IPS-18a (cell line): ENCODE results near the gene MRPL11.
"Not testable (repeated sequence)": the region's sequence is repeated elsewhere in the genome, so short reads cannot be mapped to it uniquely, and the experiment has no call there.

Experiments used
- H3K27ac ChIP-seq: one replicate; pipeline ENCODE4 v1.5.1; 2013; ENCODE audit warnings: low read length
- H3K27me3 ChIP-seq: one replicate; pipeline ENCODE4 v1.6.1; 2013; ENCODE audit warnings: mild to moderate bottlenecking, low read length; ENCODE audit not compliant: control insufficient read depth, insufficient read depth
- H3K36me3 ChIP-seq: one replicate; pipeline ENCODE4 v1.6.1; 2013; ENCODE audit warnings: low read depth, low read length; ENCODE audit not compliant: control insufficient read depth
- H3K4me1 ChIP-seq: one replicate; pipeline ENCODE4 v1.6.1; 2013; ENCODE audit warnings: low read depth, low read length; ENCODE audit not compliant: control insufficient read depth
- H3K4me3 ChIP-seq: one replicate; pipeline ENCODE4 v1.5.1; 2013; ENCODE audit warnings: low read length
- H3K9ac ChIP-seq: one replicate; pipeline ENCODE4 v1.6.1; 2013; ENCODE audit warnings: mild to moderate bottlenecking, low read length, moderate library complexity
- H3K9me3 ChIP-seq: one replicate; pipeline ENCODE4 v1.6.1; 2013; ENCODE audit warnings: low read depth, low read length; ENCODE audit not compliant: control insufficient read depth

Gene MRPL11

GRCh38 chr11:66465373-66466224 is 27.0 kb upstream of the MRPL11 start:
- no peaks in the 10 kb centered on the region for H3K9me3 ChIP-seq
- H3K27ac ChIP-seq, result peak overlapping the region; percentile 18
- peaks cover 4% of the 10 kb centered on the region for H3K27me3 ChIP-seq
- H3K4me3 ChIP-seq, result peak overlapping the region; percentile 82
- H3K36me3 ChIP-seq, result no peaks in the 10 kb centered on the region
- H3K4me1 ChIP-seq, result peaks cover 18% of the 10 kb centered on the region
- peak overlapping the region; percentile 47 for H3K9ac ChIP-seq

- Histone ChIP-seq H3K4me3 (no peak overlapping the region), H3K27me3 (peaks cover 4% of the 10 kb centered on the region), H3K36me3 (no peaks in the 10 kb centered on the region), H3K9me3 (no peaks in the 10 kb centered on the region), H3K9ac (no peak overlapping the region), H3K4me1 (peaks cover 18% of the 10 kb centered on the region), H3K27ac (no peak overlapping the region)
These were observed 26.3 kb upstream of the MRPL11 start for GRCh38 chr11:66464916-66465315.

- H3K4me3 ChIP-seq, result not testable (repeated sequence)
These were observed 25.5 kb upstream of the MRPL11 start for GRCh38 chr11:66464116-66464515.

DNA sequence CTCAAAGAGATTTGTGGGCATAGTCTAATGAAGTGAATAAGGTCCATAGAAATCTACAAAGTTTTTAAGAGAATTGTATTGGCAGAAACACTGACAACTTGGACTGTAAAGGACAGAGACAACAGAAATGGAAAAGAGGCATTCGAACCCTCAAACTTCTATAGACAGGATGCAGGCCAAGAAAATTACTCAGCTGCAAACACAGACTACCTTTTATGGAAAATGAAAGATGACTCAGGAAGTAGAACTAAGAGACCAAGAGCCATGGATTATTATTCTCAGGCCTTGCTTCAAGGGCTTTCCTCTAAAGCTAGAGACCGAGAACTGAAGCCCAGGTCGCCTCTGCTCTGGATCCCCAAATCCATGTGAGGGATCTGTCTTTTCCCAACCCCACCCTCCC is 24.3 kb upstream of the MRPL11 start:
- Histone ChIP-seq H3K4me1 (peaks cover 15% of the 10 kb centered on the region), H3K36me3 (no peaks in the 10 kb centered on the region), H3K4me3 (no peak overlapping the region), H3K27me3 (peaks cover 4% of the 10 kb centered on the region), H3K9me3 (no peaks in the 10 kb centered on the region), H3K9ac (no peak overlapping the region), H3K27ac (no peak overlapping the region)

More at GRCh38 chr11:66464116-66464515, 25.5 kb upstream of the MRPL11 start:
- not testable (repeated sequence) for H3K9me3 ChIP-seq, H3K36me3 ChIP-seq, H3K27me3 ChIP-seq, H3K9ac ChIP-seq, H3K27ac ChIP-seq
- H3K4me1 ChIP-seq, result peaks cover 15% of the 10 kb centered on the region

DNA sequence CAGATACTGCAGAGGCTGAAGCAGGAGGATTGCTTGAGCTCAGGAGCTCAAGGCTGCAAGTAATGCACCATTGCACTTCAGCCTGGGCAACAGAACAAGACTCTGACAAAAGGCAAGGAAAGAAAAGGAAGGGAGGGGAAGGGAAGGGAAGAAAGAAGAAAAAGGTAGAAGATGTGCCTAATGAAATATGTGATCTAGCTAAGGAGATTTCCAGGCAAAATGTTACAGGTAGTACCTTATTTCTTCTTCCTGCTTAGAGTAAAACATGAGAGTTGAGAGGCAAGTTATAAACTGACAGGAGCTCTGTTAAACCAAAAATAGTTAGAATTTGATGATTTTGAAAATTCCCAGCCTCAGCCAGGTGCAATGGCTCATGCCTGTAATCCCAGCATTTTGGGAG is 23.4 kb upstream of the MRPL11 start:
- Histone ChIP-seq H3K9ac (no peak overlapping the region), H3K27me3 (no peaks in the 10 kb centered on the region), H3K9me3 (no peaks in the 10 kb centered on the region), H3K27ac (no peak overlapping the region), H3K36me3 (no peaks in the 10 kb centered on the region), H3K4me3 (no peak overlapping the region), H3K4me1 (peaks cover 10% of the 10 kb centered on the region)

DNA sequence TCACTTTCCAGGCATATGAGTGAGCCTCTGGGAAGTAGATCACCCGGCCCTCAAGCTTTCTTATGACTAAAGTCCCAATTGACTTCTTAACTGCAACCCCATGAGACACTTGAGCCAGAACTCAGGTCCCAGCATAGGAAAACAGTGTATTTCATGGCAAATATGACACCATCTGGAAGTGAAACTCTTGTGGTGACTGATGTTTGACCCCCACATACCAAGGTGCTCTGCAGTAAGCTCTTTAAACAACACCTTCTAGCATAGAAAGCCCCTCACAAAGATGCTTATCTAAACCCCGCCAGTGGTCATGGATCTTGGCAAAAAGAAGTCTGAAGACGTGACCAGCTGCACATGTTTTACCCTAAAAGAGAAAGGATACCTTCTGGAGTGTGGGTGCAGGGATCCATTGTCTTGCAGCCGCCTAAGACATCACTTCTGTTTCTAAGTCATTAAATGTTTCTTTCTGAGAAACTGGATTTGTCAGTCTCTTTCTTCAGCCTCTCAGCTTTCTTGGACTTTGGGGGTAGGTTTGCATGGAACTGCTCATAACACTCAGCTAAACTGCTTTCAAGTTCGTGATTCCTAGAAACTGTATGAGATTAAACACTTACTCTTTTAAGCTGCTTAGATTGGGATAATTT is 20.6 kb upstream of the MRPL11 start:
- Histone ChIP-seq H3K9ac (no peak overlapping the region), H3K27me3 (no peaks in the 10 kb centered on the region), H3K4me3 (no peak overlapping the region), H3K27ac (no peak overlapping the region), H3K9me3 (no peaks in the 10 kb centered on the region), H3K4me1 (no peaks in the 10 kb centered on the region), H3K36me3 (no peaks in the 10 kb centered on the region)

DNA sequence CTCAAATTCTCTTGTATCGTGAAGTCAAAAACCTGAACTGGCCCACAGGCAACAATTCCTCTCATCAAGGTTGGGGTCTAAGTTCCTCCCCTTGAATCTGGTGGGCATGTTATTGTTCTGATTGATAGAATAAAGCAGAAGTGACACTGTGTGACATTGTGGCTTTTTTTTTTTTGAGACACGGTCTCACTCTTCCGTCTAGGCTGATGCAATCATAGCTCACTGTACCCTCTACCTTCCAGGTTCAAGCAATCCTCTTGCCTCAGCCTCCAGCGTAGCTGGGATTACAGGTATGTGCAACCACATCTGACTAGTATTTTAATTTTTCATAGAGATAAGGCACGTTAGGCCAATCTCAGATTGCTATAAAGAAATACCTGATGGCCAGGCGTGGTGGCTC is 19.2 kb upstream of the MRPL11 start:
- Histone ChIP-seq H3K4me1 (no peaks in the 10 kb centered on the region), H3K36me3 (no peaks in the 10 kb centered on the region), H3K4me3 (no peak overlapping the region), H3K9ac (no peak overlapping the region), H3K27me3 (no peaks in the 10 kb centered on the region), H3K9me3 (no peaks in the 10 kb centered on the region), H3K27ac (no peak overlapping the region)

DNA sequence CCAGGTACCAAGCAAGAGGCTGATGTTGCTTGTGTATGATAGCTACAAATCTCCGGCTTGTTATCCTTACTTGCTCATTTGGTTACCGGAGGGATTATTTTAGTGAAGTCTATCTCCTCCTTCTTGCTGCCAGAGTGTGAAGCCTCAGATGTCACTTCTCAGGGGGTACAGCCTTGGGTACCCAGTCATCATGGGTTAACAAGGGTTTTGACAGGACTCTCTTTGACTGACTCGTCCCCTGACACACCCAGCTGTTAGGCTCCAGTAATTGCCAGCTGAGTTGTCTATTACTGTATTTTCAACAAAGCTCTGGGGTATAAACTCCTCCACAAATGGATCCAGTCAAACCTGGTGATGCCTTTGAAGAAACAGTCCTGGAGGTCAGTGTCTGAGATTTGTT is 16.2 kb upstream of the MRPL11 start:
- Histone ChIP-seq H3K27me3 (no peaks in the 10 kb centered on the region), H3K27ac (no peak overlapping the region), H3K4me1 (no peaks in the 10 kb centered on the region), H3K4me3 (no peak overlapping the region), H3K9ac (no peak overlapping the region), H3K9me3 (no peaks in the 10 kb centered on the region), H3K36me3 (no peaks in the 10 kb centered on the region)

DNA sequence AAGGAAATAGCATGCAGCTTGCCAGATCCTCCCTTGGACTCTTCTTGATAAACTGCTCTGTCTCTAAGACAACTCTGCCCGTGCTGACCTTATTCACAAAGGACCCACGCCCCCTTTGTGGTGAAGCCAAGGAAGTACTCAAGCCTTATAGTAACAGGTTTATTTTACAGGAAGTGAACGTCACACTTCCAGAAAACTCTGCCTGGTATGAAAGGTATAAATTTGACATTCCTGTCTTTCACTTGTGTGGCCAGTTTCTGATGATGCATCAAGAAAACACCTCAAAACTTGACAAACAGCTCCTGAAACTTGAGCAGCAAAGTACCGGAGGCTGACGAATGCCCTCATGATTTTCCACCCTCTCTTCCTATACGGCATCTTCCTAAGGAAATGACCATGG is 15.6 kb upstream of the MRPL11 start:
- Histone ChIP-seq H3K36me3 (no peaks in the 10 kb centered on the region), H3K4me1 (no peaks in the 10 kb centered on the region), H3K27me3 (no peaks in the 10 kb centered on the region), H3K9ac (no peak overlapping the region), H3K27ac (no peak overlapping the region), H3K4me3 (no peak overlapping the region), H3K9me3 (no peaks in the 10 kb centered on the region)

DNA sequence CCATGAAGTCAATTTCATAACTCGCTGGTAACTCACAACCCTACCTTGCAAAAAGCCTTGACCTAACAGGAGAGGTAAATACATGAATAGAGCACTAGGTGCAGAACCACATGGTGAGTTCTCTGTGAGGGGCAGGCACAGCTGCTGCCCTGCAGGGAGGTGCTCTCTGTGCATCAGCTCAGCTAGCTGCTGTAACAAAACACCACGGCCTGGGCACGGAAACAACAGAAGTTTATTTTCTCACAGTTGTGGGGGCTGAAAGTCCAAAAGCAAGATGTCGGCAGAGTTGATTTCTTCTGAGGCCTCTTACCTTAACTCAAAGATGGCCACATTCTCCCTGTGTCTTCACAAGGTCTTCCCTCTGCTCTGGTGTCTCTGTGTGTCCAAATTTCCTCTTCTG is 13.0 kb upstream of the MRPL11 start:
- H3K27ac ChIP-seq, result no peak overlapping the region
- no peak overlapping the region for H3K9ac ChIP-seq
- peaks cover under 1% of the 10 kb centered on the region for H3K4me1 ChIP-seq
- H3K4me3 ChIP-seq, result no peak overlapping the region
- no peaks in the 10 kb centered on the region for H3K9me3 ChIP-seq
- no peaks in the 10 kb centered on the region for H3K36me3 ChIP-seq
- H3K27me3 ChIP-seq, result no peaks in the 10 kb centered on the region

DNA sequence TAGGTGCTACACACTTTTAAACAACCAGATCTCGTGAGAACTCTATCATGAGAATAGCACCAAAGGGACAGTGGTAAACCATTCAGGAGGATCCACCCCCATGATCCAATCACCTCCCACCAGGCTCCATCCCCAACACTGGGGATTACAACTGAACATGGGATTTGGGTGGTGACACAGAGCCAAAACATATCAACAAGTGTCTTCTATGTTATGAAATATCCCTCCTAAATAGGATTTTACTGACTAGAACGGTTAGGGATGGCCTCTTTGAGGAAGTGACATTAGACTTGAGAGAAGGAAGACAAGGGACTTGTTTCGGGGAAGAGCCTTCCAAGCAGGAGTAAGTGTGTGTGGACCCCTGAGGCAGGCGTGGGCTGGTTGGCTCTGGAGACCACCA is 11.9 kb upstream of the MRPL11 start:
- no peaks in the 10 kb centered on the region for H3K27me3 ChIP-seq

GRCh38 chr11:66448523-66448922 is 9.9 kb upstream of the MRPL11 start:
- Histone ChIP-seq H3K4me1 (peaks cover 14% of the 10 kb centered on the region), H3K9me3 (no peaks in the 10 kb centered on the region), H3K27me3 (no peaks in the 10 kb centered on the region), H3K4me3 (no peak overlapping the region), H3K36me3 (no peaks in the 10 kb centered on the region), H3K9ac (no peak overlapping the region), H3K27ac (no peak overlapping the region)

More for the DNA sequence above, 11.9 kb upstream of the MRPL11 start:
- Histone ChIP-seq H3K9ac (no peak overlapping the region), H3K27ac (no peak overlapping the region), H3K36me3 (no peaks in the 10 kb centered on the region), H3K4me1 (peaks cover 9% of the 10 kb centered on the region), H3K4me3 (no peak overlapping the region), H3K9me3 (no peaks in the 10 kb centered on the region)
